IMR-90 (cell line): ENCODE data around the gene ELL.

Experiments used
- CEBPB ChIP-seq: IDR thresholded peaks from 2 replicates; pipeline ENCODE4 v1.6.1; 2012; ENCODE audit warnings: low read depth, low read length, improper control_type of control experiment
- CHD1 ChIP-seq: IDR thresholded peaks from 2 replicates; pipeline ENCODE4 v1.6.1; 2012; ENCODE audit warnings: low read depth, low read length, improper control_type of control experiment
- CTCF ChIP-seq: conservative IDR thresholded peaks from 2 replicates; pipeline ENCODE4 v1.5.1; 2012; ENCODE audit warnings: mild to moderate bottlenecking, low read depth, low read length, improper control_type of control experiment
- FOS ChIP-seq: fragments of 150-350 bp; IDR thresholded peaks from 2 replicates; pipeline ENCODE4 v1.6.1; 2016; ENCODE audit warnings: low read depth, low read length
- MAFK ChIP-seq: IDR thresholded peaks from 2 replicates; pipeline ENCODE4 v1.6.1; 2012; ENCODE audit warnings: low read depth, low read length, improper control_type of control experiment
- MAZ ChIP-seq: IDR thresholded peaks from 2 replicates; pipeline ENCODE4 v1.6.1; 2012; ENCODE audit warnings: low read depth, mild to moderate bottlenecking, low read length, improper control_type of control experiment, moderate library complexity, borderline replicate concordance
- NFE2L2 ChIP-seq: fragments of 150-350 bp; IDR thresholded peaks from 2 replicates; pipeline ENCODE4 v1.6.1; 2016; ENCODE audit warnings: low read depth, mild to moderate bottlenecking, low read length
- POLR2A ChIP-seq: IDR thresholded peaks from 2 replicates; pipeline ENCODE4 v1.6.1; 2012; ENCODE audit warnings: mild to moderate bottlenecking, low read depth, low read length
- SMC3 ChIP-seq: fragments of 150-350 bp; IDR thresholded peaks from 2 replicates; pipeline ENCODE4 v1.6.1; 2016; ENCODE audit warnings: low read depth, mild to moderate bottlenecking, antibody characterized with exemption, low read length, moderate library complexity
- USF2 ChIP-seq: fragments of 150-350 bp; IDR thresholded peaks from 2 replicates; pipeline ENCODE4 v1.6.1; 2017; ENCODE audit warnings: mild to moderate bottlenecking, antibody characterized with exemption, low read length, low read depth

DNA sequence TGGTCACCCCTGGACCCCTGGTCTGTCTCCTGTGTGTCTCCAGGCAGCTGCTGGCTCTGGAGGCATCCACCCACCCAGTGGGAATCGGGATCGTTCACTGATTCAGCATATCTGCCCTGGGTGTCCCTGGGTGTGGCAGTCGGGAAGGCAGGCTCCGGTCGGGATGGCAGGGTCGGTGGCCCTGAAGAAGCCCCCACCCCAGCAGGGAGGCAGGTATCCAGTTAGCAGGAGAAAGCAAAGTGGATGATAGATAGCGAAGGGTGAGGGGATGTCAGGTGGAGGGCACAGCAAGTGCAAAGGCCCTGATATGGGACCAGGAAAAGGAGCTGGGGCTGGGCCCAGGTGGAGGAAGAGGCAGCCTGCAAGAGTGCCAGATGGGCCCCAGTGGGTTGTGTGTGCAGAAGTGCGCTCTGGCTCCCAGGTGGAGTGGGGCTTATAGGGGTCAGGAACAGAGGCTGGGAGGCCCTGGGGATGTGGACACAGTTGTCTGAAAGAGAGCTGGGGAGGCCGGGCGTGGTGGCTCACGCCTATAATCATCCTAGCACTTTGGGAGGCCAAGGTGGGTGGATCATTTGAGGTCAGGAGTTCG is 100.4 kb downstream of the ELL start:
- TF ChIP-seq CTCF: no peak
- no peak for TF ChIP-seq POLR2A
- no peak for TF ChIP-seq CHD1
- TF ChIP-seq SMC3: no peak
- no peak for TF ChIP-seq CEBPB
- no peak for TF ChIP-seq USF2
- no peak for TF ChIP-seq MAFK
- TF ChIP-seq NFE2L2: no peak
- TF ChIP-seq FOS: no peak
- no peak for TF ChIP-seq MAZ
